Astrocyte (in vitro differentiated cells and primary cell): ENCODE data around the gene KIAA0040.

ENCODE experiments used
- EZH2 ChIP-seq: IDR thresholded peaks from 2 replicates; pipeline ENCODE4 v1.6.1; 2012; ENCODE audit warnings: mild to moderate bottlenecking, low read length, inconsistent platforms; ENCODE audit not compliant: insufficient read depth
- TF ChIP-seq, protein P1 (sequence below): IDR thresholded peaks from 2 replicates; pipeline ENCODE4 v1.5.1; 2011; ENCODE audit warnings: low read depth, mild to moderate bottlenecking, inconsistent platforms, low read length, moderate library complexity; ENCODE audit not compliant: insufficient read depth

DNA sequence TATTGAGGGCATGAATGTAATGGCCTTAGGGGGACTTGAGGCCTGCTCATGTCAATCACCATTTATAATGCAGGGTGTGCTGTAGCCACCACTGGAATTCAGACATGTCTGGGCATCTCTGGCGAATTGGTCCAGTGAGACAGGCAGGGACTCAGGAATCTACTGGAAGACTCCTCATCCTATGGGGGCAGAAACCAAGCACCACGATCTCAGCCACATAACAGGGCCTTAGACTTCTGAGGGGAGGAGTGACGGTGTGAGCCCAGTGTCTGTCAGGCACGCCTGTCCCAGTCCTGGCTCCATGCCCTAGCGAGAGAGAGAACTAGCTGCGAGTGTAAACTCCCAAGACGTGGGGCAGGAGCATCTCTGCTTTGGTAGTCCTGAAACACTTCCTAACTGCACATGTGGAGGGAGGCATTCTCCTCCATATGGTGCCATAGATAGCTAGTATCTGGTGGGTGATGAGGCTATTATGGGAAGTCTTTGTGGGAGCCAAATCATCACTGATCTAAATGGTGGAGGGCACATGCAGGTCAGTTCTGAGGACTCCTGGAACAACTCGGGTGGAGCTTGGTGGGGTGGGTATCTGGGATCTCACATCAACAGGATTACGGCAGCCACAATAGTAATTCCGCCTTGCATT, 29.8 kb upstream of the KIAA0040 start:
- TF ChIP-seq, protein P1, sequence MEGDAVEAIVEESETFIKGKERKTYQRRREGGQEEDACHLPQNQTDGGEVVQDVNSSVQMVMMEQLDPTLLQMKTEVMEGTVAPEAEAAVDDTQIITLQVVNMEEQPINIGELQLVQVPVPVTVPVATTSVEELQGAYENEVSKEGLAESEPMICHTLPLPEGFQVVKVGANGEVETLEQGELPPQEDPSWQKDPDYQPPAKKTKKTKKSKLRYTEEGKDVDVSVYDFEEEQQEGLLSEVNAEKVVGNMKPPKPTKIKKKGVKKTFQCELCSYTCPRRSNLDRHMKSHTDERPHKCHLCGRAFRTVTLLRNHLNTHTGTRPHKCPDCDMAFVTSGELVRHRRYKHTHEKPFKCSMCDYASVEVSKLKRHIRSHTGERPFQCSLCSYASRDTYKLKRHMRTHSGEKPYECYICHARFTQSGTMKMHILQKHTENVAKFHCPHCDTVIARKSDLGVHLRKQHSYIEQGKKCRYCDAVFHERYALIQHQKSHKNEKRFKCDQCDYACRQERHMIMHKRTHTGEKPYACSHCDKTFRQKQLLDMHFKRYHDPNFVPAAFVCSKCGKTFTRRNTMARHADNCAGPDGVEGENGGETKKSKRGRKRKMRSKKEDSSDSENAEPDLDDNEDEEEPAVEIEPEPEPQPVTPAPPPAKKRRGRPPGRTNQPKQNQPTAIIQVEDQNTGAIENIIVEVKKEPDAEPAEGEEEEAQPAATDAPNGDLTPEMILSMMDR, result no peak
- no peak for TF ChIP-seq EZH2
